Measurements from ENCODE around the gene SFPQ.
"Not testable (repeated sequence)": the region's sequence is repeated elsewhere in the genome, so short reads cannot be mapped to it uniquely, and the experiment has no call there.

SFPQ gene

GRCh38 chr1:35186239-35186638, 6.7 kb downstream of the SFPQ start:
- DNase-seq = no peak

- no peak for DNase-seq
Measured at GRCh38 chr1:35185200-35185599, 7.7 kb downstream of the SFPQ start.

GRCh38 chr1:35184495-35185199, 8.3 kb downstream of the SFPQ start:
- DNase-seq = no peak

GRCh38 chr1:35181790-35182455, 11.0 kb downstream of the SFPQ start:
- no peak for DNase-seq

GRCh38 chr1:35180776-35181374, 12.1 kb downstream of the SFPQ start:
- no peak for DNase-seq

- DNase-seq = no peak
Measured at GRCh38 chr1:35179908-35180307, 13.0 kb downstream of the SFPQ start.

GRCh38 chr1:35178874-35179380, 14.0 kb downstream of the SFPQ start:
- DNase-seq = no peak

GRCh38 chr1:35178295-35178695, 14.7 kb downstream of the SFPQ start:
- DNase-seq = no peak

- no peak for DNase-seq
Measured at GRCh38 chr1:35177237-35177786, 15.6 kb downstream of the SFPQ start.

GRCh38 chr1:35175602-35176001, 17.3 kb downstream of the SFPQ start:
- no peak for DNase-seq

- no peak for DNase-seq
Measured at GRCh38 chr1:35175098-35175576, 17.8 kb downstream of the SFPQ start.

GRCh38 chr1:35173909-35174540, 18.9 kb downstream of the SFPQ start:
- peak; percentile 78 for DNase-seq

- no peak for DNase-seq
Measured at GRCh38 chr1:35173491-35173890, 19.5 kb downstream of the SFPQ start.

- no peak for DNase-seq
Measured at GRCh38 chr1:35172022-35172421, 20.9 kb downstream of the SFPQ start.

- DNase-seq = no peak
Measured at GRCh38 chr1:35171579-35171978, 21.4 kb downstream of the SFPQ start.

GRCh38 chr1:35164893-35165292, 28.1 kb downstream of the SFPQ start:
- DNase-seq = no peak

- DNase-seq = no peak
Measured at GRCh38 chr1:35151220-35151619, 41.7 kb downstream of the SFPQ start.

GRCh38 chr1:35145892-35146549, 46.9 kb downstream of the SFPQ start:
- not testable (repeated sequence) for DNase-seq

GRCh38 chr1:35143737-35144508, 49.0 kb downstream of the SFPQ start:
- DNase-seq = no peak

GRCh38 chr1:35142728-35143127, 50.2 kb downstream of the SFPQ start:
- DNase-seq = not testable (repeated sequence)

- DNase-seq = not testable (repeated sequence)
Measured at GRCh38 chr1:35142294-35142693, 50.7 kb downstream of the SFPQ start.

GRCh38 chr1:35137590-35137989, 55.4 kb downstream of the SFPQ start:
- DNase-seq = not testable (repeated sequence)

Data from NCI-H2171 treated with DMSO at 0.1 percent for 48 hours (cell line).